ENCODE data around the gene TENM3.

Gene TENM3

GRCh38 chr4:182567119-182567518 is 323.9 kb downstream of the TENM3 start:
- Mint-ChIP-seq H3K36me3 (ENCODE audit: low read depth) (peaks cover 40% of the 10 kb centered on the region), H3K27ac (no peak overlapping the region), H3K9me3 (no peaks in the 10 kb centered on the region), H3K4me1 (peaks cover 7% of the 10 kb centered on the region), H3K4me3 (no peak overlapping the region), H3K27me3 (ENCODE audit: low read depth, poor library complexity) (no peaks in the 10 kb centered on the region)
- no peak for DNase-seq
- TF ChIP-seq, protein P1, sequence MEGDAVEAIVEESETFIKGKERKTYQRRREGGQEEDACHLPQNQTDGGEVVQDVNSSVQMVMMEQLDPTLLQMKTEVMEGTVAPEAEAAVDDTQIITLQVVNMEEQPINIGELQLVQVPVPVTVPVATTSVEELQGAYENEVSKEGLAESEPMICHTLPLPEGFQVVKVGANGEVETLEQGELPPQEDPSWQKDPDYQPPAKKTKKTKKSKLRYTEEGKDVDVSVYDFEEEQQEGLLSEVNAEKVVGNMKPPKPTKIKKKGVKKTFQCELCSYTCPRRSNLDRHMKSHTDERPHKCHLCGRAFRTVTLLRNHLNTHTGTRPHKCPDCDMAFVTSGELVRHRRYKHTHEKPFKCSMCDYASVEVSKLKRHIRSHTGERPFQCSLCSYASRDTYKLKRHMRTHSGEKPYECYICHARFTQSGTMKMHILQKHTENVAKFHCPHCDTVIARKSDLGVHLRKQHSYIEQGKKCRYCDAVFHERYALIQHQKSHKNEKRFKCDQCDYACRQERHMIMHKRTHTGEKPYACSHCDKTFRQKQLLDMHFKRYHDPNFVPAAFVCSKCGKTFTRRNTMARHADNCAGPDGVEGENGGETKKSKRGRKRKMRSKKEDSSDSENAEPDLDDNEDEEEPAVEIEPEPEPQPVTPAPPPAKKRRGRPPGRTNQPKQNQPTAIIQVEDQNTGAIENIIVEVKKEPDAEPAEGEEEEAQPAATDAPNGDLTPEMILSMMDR (IDR thresholded peaks at IDR 0.05), result no peak

- peaks cover 15% of the 10 kb centered on the region for H3K4me1 Mint-ChIP-seq
Observed at GRCh38 chr4:182569561-182569960, 326.4 kb downstream of the TENM3 start.

GRCh38 chr4:182574706-182575105 is 331.5 kb downstream of the TENM3 start:
- TF ChIP-seq, protein P1 (IDR thresholded peaks at IDR 0.05), result no peak
- no peak for DNase-seq
- no peak overlapping the region for H3K4me3 Mint-ChIP-seq
- no peak overlapping the region for H3K27ac Mint-ChIP-seq
- peaks cover 5% of the 10 kb centered on the region for H3K36me3 Mint-ChIP-seq (ENCODE audit: low read depth)
- H3K27me3 Mint-ChIP-seq (ENCODE audit: low read depth, poor library complexity), result no peaks in the 10 kb centered on the region
- H3K9me3 Mint-ChIP-seq, result no peaks in the 10 kb centered on the region
- peaks cover 39% of the 10 kb centered on the region for H3K4me1 Mint-ChIP-seq

More at GRCh38 chr4:182569561-182569960, 326.4 kb downstream of the TENM3 start:
- Mint-ChIP-seq H3K9me3 (no peaks in the 10 kb centered on the region), H3K36me3 (ENCODE audit: low read depth) (peaks cover 29% of the 10 kb centered on the region), H3K4me3 (no peak overlapping the region), H3K27me3 (ENCODE audit: low read depth, poor library complexity) (no peaks in the 10 kb centered on the region), H3K27ac (no peak overlapping the region)
- TF ChIP-seq, protein P1 (IDR thresholded peaks at IDR 0.05), result no peak
- no peak for DNase-seq

DNA sequence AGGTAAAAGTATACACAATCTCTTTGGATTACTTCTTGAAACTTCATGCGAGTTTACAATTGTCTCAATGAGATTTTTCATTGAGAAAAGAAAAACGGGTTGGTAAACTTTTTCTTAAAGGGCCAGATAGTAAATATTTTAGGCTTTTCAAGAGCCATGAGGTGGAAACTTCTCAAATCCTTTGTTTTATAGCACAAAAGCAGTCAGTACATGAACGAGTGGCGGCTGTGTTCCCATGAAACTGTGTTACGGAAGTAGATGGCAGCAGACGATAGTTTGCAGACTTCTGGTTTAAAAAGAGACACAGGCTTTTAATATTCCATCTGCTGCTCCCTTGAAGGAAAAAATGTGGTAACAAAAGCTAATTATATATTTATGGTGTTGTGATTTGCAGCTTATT is 332.0 kb downstream of the TENM3 start:
- TF ChIP-seq, protein P1 (IDR thresholded peaks at IDR 0.05), result no peak
- H3K27me3 Mint-ChIP-seq (ENCODE audit: low read depth, poor library complexity), result no peaks in the 10 kb centered on the region
- H3K36me3 Mint-ChIP-seq (ENCODE audit: low read depth), result peaks cover under 1% of the 10 kb centered on the region
- H3K9me3 Mint-ChIP-seq, result no peaks in the 10 kb centered on the region
- no peak for DNase-seq
- peaks cover 39% of the 10 kb centered on the region for H3K4me1 Mint-ChIP-seq
- no peak overlapping the region for H3K27ac Mint-ChIP-seq
- no peak overlapping the region for H3K4me3 Mint-ChIP-seq

GRCh38 chr4:182576601-182577289 is 333.5 kb downstream of the TENM3 start:
- Mint-ChIP-seq H3K27me3 (ENCODE audit: low read depth, poor library complexity) (no peaks in the 10 kb centered on the region), H3K27ac (peak overlapping the region; percentile 16), H3K36me3 (ENCODE audit: low read depth) (no peaks in the 10 kb centered on the region), H3K4me1 (peaks cover 39% of the 10 kb centered on the region), H3K4me3 (no peak overlapping the region), H3K9me3 (no peaks in the 10 kb centered on the region)
- no peak for DNase-seq
- TF ChIP-seq, protein P1 (IDR thresholded peaks at IDR 0.05), result no peak

DNA sequence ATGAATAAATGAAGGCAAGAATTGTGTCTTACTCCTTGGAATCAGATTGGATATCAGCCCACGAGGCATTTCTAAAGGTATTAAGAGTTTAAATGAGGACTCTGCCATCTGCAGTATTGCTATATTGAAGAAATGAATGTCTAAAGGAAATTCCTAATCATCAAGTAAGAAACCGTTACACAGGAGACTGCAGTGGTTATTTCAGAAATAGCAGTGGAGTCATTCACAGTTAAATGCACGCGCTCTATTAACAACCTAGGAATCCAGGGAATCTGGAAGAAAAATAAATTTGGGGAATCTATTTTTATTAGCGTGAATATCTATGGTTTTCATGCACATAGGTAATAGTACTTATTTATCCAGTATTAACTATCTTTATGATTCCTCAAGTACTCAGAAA is 334.2 kb downstream of the TENM3 start:
- Mint-ChIP-seq H3K4me1 (peaks cover 42% of the 10 kb centered on the region), H3K36me3 (ENCODE audit: low read depth) (peaks cover 5% of the 10 kb centered on the region), H3K27me3 (ENCODE audit: low read depth, poor library complexity) (no peaks in the 10 kb centered on the region), H3K4me3 (no peak overlapping the region), H3K27ac (no peak overlapping the region), H3K9me3 (no peaks in the 10 kb centered on the region)
- no peak for DNase-seq
- TF ChIP-seq, protein P1 (IDR thresholded peaks at IDR 0.05), result no peak
